Measurements from ENCODE around the gene CADM1.

DNA sequence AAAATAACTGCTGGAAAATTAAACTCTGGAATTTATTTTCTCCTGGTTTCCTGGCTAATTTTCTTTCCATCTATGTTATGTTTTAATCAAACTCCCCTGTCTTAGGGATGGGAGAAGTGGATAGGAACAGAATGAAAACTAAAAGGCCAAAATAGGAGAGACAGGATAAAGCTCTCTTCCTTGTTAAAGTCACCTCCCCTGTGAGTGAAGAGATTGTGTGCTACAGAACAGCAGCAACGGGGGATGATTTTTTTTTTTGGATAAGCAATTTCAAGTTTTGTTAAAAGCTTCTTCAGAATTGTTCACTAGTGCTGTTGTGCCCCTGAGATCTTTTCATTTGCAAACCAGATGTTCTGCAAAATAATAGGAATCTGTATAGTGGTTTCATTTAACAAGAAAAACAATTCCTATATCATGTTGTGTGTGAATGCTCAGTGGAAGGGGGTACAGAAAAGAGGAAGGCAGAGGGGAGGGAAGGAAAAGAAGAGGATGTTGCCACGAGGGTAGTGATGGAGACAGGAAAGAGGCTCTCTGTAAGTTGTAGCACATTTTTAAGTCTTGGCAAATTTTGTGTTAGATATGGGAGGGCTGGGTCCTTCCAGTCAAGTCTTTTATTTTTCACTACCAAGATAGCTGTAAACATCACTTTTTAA lies 301.2 kb downstream of the CADM1 start:
- TF ChIP-seq, protein P1, sequence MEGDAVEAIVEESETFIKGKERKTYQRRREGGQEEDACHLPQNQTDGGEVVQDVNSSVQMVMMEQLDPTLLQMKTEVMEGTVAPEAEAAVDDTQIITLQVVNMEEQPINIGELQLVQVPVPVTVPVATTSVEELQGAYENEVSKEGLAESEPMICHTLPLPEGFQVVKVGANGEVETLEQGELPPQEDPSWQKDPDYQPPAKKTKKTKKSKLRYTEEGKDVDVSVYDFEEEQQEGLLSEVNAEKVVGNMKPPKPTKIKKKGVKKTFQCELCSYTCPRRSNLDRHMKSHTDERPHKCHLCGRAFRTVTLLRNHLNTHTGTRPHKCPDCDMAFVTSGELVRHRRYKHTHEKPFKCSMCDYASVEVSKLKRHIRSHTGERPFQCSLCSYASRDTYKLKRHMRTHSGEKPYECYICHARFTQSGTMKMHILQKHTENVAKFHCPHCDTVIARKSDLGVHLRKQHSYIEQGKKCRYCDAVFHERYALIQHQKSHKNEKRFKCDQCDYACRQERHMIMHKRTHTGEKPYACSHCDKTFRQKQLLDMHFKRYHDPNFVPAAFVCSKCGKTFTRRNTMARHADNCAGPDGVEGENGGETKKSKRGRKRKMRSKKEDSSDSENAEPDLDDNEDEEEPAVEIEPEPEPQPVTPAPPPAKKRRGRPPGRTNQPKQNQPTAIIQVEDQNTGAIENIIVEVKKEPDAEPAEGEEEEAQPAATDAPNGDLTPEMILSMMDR (IDR thresholded peaks at IDR 0.05): no peak
- TF ChIP-seq POLR2AphosphoS5 (IDR thresholded peaks at IDR 0.05) (no peak), POLR2A (IDR thresholded peaks at IDR 0.05) (no peak)

All from prostate gland (tissue), 2 donors.